GM10248 (cell line): ENCODE data around the gene OSBPL10.

Experiments
- CTCF ChIA-PET: fragments of 300-600 bp; sonication (Branson Sonifier 250); formaldehyde crosslinking; extraction: SDS; loops from one replicate; lab custom pipeline; 2021; ENCODE audit warnings: antibody characterized with exemption; lab: Yijun Ruan, JAX
- POLR2A ChIA-PET: fragments of 350-650 bp; sonication (Branson Sonifier 250); formaldehyde crosslinking; extraction: SDS; loops from one replicate; lab custom pipeline; 2020; ENCODE audit warnings: antibody characterized with exemption; lab: Yijun Ruan, JAX
- DNase-seq: peaks from one replicate; pipeline ENCODE4 v3.0.0; 2012; ENCODE audit errors: extremely low spot score
- TF ChIP-seq, protein P1 (sequence below): IDR thresholded peaks from 2 replicates; pipeline ENCODE4 v1.5.1; 2012; ENCODE audit warnings: mild to moderate bottlenecking, low read depth; ENCODE audit errors: extremely low read depth, missing control alignments, control extremely low read depth

OSBPL10 gene

DNA sequence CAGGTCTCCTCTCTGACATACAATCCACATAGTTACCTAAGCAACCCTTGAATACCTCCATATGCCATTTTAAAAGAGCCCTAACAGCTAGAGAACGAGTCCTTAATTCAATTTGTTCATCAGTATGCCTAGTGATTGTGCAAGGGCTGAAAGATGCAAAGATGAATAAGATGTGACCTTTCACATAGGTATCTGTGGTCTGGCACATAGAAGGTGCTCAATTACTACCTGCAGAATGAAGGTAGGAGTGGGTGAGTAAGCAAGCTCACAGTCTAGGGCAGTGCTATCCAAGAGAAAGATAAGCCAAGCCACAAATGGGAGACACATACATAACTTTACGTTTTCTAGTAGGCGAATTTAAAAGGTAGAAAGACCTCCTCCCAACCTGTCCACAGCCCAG, 157.9 kb downstream of the OSBPL10 start:
- no peak for DNase-seq
- TF ChIP-seq, protein P1, sequence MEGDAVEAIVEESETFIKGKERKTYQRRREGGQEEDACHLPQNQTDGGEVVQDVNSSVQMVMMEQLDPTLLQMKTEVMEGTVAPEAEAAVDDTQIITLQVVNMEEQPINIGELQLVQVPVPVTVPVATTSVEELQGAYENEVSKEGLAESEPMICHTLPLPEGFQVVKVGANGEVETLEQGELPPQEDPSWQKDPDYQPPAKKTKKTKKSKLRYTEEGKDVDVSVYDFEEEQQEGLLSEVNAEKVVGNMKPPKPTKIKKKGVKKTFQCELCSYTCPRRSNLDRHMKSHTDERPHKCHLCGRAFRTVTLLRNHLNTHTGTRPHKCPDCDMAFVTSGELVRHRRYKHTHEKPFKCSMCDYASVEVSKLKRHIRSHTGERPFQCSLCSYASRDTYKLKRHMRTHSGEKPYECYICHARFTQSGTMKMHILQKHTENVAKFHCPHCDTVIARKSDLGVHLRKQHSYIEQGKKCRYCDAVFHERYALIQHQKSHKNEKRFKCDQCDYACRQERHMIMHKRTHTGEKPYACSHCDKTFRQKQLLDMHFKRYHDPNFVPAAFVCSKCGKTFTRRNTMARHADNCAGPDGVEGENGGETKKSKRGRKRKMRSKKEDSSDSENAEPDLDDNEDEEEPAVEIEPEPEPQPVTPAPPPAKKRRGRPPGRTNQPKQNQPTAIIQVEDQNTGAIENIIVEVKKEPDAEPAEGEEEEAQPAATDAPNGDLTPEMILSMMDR = no peak
- POLR2A ChIA-PET = no interaction called here
- CTCF ChIA-PET = no interaction called here

- TF ChIP-seq, protein P1 = no peak
- CTCF ChIA-PET = no interaction called here
- DNase-seq = no peak
- POLR2A ChIA-PET = no interaction called here
These were observed 159.9 kb downstream of the OSBPL10 start for GRCh38 chr3:31821118-31821517.

- DNase-seq = no peak
- POLR2A ChIA-PET = no interaction called here
- CTCF ChIA-PET = no interaction called here
- TF ChIP-seq, protein P1 = no peak
These were observed 161.6 kb downstream of the OSBPL10 start for GRCh38 chr3:31819441-31819840.

GRCh38 chr3:31817411-31817966, 163.6 kb downstream of the OSBPL10 start:
- CTCF ChIA-PET = no interaction called here
- TF ChIP-seq, protein P1 = no peak
- no peak for DNase-seq
- POLR2A ChIA-PET = no interaction called here

GRCh38 chr3:31815631-31816440, 165.2 kb downstream of the OSBPL10 start:
- TF ChIP-seq, protein P1 = no peak
- POLR2A ChIA-PET = interaction anchor here (0.6 kb wide), 1 partner anchor 8 kb away, joined by 4 read pairs; no protein-coding TSS in a partner anchor
- CTCF ChIA-PET = interaction anchor here (1.1 to 1.8 kb wide), 2 partner anchors 11 to 23 kb away, joined by 3 to 8 read pairs; no protein-coding TSS in a partner anchor
- no peak for DNase-seq

DNA sequence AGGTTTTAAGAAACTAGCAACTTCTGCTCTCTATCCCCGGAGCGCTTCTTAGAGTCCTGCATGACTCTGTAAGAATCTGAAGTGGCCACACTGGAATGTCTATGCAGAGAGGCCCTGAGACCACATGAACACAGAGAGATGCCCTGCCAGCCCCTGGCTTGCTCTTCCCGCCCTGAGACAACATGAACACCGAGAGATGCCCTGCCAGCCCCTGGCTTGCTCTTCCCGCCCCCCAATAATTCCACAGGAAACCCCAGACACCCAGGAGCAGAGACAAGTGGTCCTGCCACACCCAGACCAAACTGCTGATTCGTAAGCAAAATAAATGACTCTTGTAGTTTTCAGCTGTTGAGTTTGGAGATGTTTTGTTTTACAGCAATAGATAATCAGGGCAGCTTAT, 166.1 kb downstream of the OSBPL10 start:
- TF ChIP-seq, protein P1 = no peak
- DNase-seq = no peak
- ChIA-PET POLR2A (no interaction called here), CTCF (interaction anchor here (1.8 kb wide), 1 partner anchor 10 kb away, joined by 8 read pairs; no protein-coding TSS in a partner anchor)
